ENCODE data around the gene CASP5.

DNA sequence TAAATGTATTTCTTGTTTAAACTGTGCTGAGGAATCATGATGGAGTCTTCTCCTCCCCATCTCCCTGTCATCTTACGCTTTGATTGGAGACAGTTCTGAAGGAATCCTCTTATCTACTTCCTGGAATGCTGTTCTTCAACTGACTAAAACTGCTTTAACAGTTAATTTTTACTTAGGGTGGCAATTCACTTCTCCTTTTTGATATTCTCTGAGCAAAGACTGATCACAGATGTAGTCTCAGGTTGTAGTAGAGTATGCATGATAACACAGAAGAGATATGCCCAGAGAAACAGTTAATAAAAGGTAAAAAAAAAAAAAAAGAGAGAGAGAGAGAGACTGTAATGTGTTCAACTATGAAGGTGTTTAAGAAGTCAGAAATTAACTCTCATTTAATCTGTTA, 1.4 kb upstream of the CASP5 start:
- TF ChIP-seq, protein P1, sequence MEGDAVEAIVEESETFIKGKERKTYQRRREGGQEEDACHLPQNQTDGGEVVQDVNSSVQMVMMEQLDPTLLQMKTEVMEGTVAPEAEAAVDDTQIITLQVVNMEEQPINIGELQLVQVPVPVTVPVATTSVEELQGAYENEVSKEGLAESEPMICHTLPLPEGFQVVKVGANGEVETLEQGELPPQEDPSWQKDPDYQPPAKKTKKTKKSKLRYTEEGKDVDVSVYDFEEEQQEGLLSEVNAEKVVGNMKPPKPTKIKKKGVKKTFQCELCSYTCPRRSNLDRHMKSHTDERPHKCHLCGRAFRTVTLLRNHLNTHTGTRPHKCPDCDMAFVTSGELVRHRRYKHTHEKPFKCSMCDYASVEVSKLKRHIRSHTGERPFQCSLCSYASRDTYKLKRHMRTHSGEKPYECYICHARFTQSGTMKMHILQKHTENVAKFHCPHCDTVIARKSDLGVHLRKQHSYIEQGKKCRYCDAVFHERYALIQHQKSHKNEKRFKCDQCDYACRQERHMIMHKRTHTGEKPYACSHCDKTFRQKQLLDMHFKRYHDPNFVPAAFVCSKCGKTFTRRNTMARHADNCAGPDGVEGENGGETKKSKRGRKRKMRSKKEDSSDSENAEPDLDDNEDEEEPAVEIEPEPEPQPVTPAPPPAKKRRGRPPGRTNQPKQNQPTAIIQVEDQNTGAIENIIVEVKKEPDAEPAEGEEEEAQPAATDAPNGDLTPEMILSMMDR (IDR thresholded peaks at IDR 0.05) = no peak
- TF ChIP-seq POLR2A (IDR thresholded peaks at IDR 0.05) (no peak), POLR2AphosphoS5 (IDR thresholded peaks at IDR 0.05) (no peak)
